SK-N-SH (cell line): ENCODE results near the gene CACNA2D3. TPM values are rescaled to one million over a fixed set of nuclear protein-coding genes. Genes with fewer than 3 reads are reported as not detected.

ENCODE experiments used
- CTCF ChIA-PET: fragments of 300-600, 350-600 bp; formaldehyde crosslinking; extraction: SDS; loops from one replicate; lab custom pipeline; 2021; lab: Yijun Ruan, JAX
- POLR2A ChIA-PET: fragments of 350-600 bp; sonication (Branson Sonifier 250); formaldehyde crosslinking; extraction: SDS; loops from one replicate; lab custom pipeline; 2020; ENCODE audit warnings: antibody characterized with exemption, inconsistent platforms; lab: Yijun Ruan, JAX
- DNase-seq: peaks from one replicate; pipeline ENCODE4 v3.0.0; 2012
- H2AFZ ChIP-seq: fragments of 200-600 bp; sonication (generic); 2 replicates; pipeline ENCODE4 v1.8.1; 2016; ENCODE audit warnings: antibody characterized with exemption, mild to moderate bottlenecking, low read depth
- H3F3A ChIP-seq: fragments of 200-600 bp; sonication (generic); replicated peaks from 2 replicates; pipeline ENCODE3; 2016; ENCODE audit warnings: antibody characterized with exemption, mild to moderate bottlenecking; ENCODE audit not compliant: insufficient read depth
- H3K27ac ChIP-seq, 2 experiments: fragments of 200-500 bp in 1 of 2; fragments of 200-600 bp in 1 of 2; sonication (Bioruptor generic) in 1 of 2; sonication (generic), shearing (Covaris generic) in 1 of 2; 2 replicates each; pipeline versions ENCODE4 v1.5.1 to v1.6.1; 2014 to 2016; ENCODE audit warnings: low read depth in 2 of 2, inconsistent platforms in 1 of 2, low read length in 1 of 2, mild to moderate bottlenecking in 1 of 2, mixed read lengths in 1 of 2
- H3K27me3 ChIP-seq: fragments of 200-600 bp; sonication (generic), shearing (Covaris generic); 2 replicates; pipeline ENCODE4 v1.6.1; 2016; ENCODE audit warnings: mixed run types; ENCODE audit not compliant: insufficient read depth
- H3K36me3 ChIP-seq, 2 experiments: fragments of 200-500 bp in 1 of 2; fragments of 200-600 bp in 1 of 2; sonication (Bioruptor generic) in 1 of 2; sonication (generic) in 1 of 2; replicated peaks in 1 of 2; 2 replicates each; pipeline versions ENCODE3 to v1.5.1; 2014 to 2016; ENCODE audit warnings: low read length in 1 of 2, mild to moderate bottlenecking in 1 of 2; ENCODE audit not compliant: insufficient read depth in 2 of 2, control insufficient read depth in 1 of 2
- H3K4me1 ChIP-seq, 2 experiments: fragments of 200-500 bp in 1 of 2; fragments of 200-600 bp in 1 of 2; sonication (Bioruptor generic) in 1 of 2; sonication (generic), shearing (Covaris generic) in 1 of 2; 2 replicates each; pipeline versions ENCODE4 v1.5.1 to v1.6.1; 2014 to 2016; ENCODE audit warnings: low read depth in 1 of 2, low read length in 1 of 2, mixed run types in 1 of 2; ENCODE audit not compliant: insufficient read depth in 2 of 2, control insufficient read depth in 1 of 2
- H3K4me2 ChIP-seq: fragments of 200-600 bp; sonication (generic), shearing (Covaris generic); 2 replicates; pipeline ENCODE4 v1.6.1; 2017; ENCODE audit warnings: mixed run types
- H3K4me3 ChIP-seq, 2 experiments: fragments of 200-500 bp in 1 of 2; fragments of 200-600 bp in 1 of 2; sonication (Bioruptor generic) in 1 of 2; sonication (generic), shearing (Covaris generic) in 1 of 2; 2 replicates each; pipeline versions ENCODE4 v1.5.1 to v1.8.1; 2014 to 2016; ENCODE audit warnings: low read depth in 2 of 2, inconsistent platforms in 1 of 2, low read length in 1 of 2, mild to moderate bottlenecking in 1 of 2, mixed read lengths in 1 of 2, moderate library complexity in 1 of 2
- H3K79me2 ChIP-seq: fragments of 200-600 bp; sonication (generic); 2 replicates; pipeline ENCODE4 v1.8.1; 2017; ENCODE audit warnings: mild to moderate bottlenecking; ENCODE audit not compliant: insufficient read depth
- H3K9ac ChIP-seq: fragments of 200-600 bp; sonication (generic); 2 replicates; pipeline ENCODE4 v1.6.1; 2017; ENCODE audit warnings: mixed run types
- H3K9me2 ChIP-seq: fragments of 200-600 bp; sonication (generic); 2 replicates; pipeline ENCODE4 v1.6.1; 2017; ENCODE audit warnings: mixed run types
- H3K9me3 ChIP-seq: fragments of 200-600 bp; sonication (generic); 2 replicates; pipeline ENCODE4 v1.6.1; 2017; ENCODE audit warnings: mixed run types, mild to moderate bottlenecking, moderate library complexity
- H4K20me1 ChIP-seq: fragments of 200-600 bp; sonication (generic); 2 replicates; pipeline ENCODE4 v1.6.1; 2017; ENCODE audit warnings: mild to moderate bottlenecking, mixed run types; ENCODE audit not compliant: insufficient read depth
- ELF1 ChIP-seq: IDR thresholded peaks from 2 replicates; pipeline ENCODE4 v1.4.0; 2012
- EZH2phosphoT487 ChIP-seq: fragments of 200-600 bp; sonication (generic); IDR thresholded peaks from 2 replicates; pipeline ENCODE4 v1.6.1; 2017; ENCODE audit warnings: low read depth, mixed run types, mild to moderate bottlenecking, antibody characterized with exemption, moderate library complexity, borderline replicate concordance
- FOSL2 ChIP-seq: IDR thresholded peaks from 2 replicates; pipeline ENCODE4 v1.4.0; 2012; ENCODE audit warnings: low read depth, mild to moderate bottlenecking, moderate library complexity, borderline replicate concordance
- FOXJ3 ChIP-seq: sonication (generic); formaldehyde crosslinking; IDR thresholded peaks from 2 replicates; pipeline ENCODE4 v1.5.1; 2020; ENCODE audit warnings: mild to moderate bottlenecking, missing genetic modification reagents
- FOXM1 ChIP-seq: IDR thresholded peaks from 2 replicates; pipeline ENCODE4 v1.4.0; 2012; ENCODE audit warnings: low read depth, mild to moderate bottlenecking
- GABPA ChIP-seq: IDR thresholded peaks from 2 replicates; pipeline ENCODE4 v1.4.0; 2012; ENCODE audit warnings: low read depth, mild to moderate bottlenecking
- GATA2 ChIP-seq: sonication (generic); formaldehyde crosslinking; IDR thresholded peaks from 2 replicates; pipeline ENCODE4 v1.5.0; 2020; ENCODE audit warnings: mild to moderate bottlenecking, missing genetic modification reagents
- JUND ChIP-seq: IDR thresholded peaks from 2 replicates; pipeline ENCODE4 v1.4.0; 2012
- MAX ChIP-seq: IDR thresholded peaks from 2 replicates; pipeline ENCODE4 v1.4.0; 2012; ENCODE audit warnings: low read depth
- MEF2A ChIP-seq: IDR thresholded peaks from 2 replicates; pipeline ENCODE4 v1.4.0; 2012; ENCODE audit warnings: low read depth, borderline replicate concordance
- RXRA ChIP-seq: IDR thresholded peaks from 2 replicates; pipeline ENCODE4 v1.4.0; 2012; ENCODE audit warnings: low read depth, mild to moderate bottlenecking, borderline replicate concordance
- TAF1 ChIP-seq: IDR thresholded peaks from 2 replicates; pipeline ENCODE4 v1.6.1; 2012; ENCODE audit warnings: low read depth, mild to moderate bottlenecking, low read length, moderate library complexity, borderline replicate concordance
- WGBS: methylation state at CpG from one replicate; pipeline ENCODE4 v1.1.6; 2017; ENCODE audit warnings: low lambda C conversion rate; 5-methylcytosine and 5-hydroxymethylcytosine counted together
- polyA plus RNA-seq, 3 experiments: library from polyadenylated mRNA; depleted of rRNA; stranded (reverse); fragments of >200 nt; gene quantifications; 2 replicates each; pipeline ENCODE4 v1.2.3, GENCODE V29; 2012
- TF ChIP-seq, protein P1 (sequence below): fragments of 150-350 bp; IDR thresholded peaks from 2 replicates; pipeline ENCODE4 v1.6.1; 2017; ENCODE audit warnings: antibody characterized with exemption, low read length, low read depth, borderline replicate concordance
- TF ChIP-seq, protein P2 (sequence below): fragments of 150-350 bp; IDR thresholded peaks from 2 replicates; pipeline ENCODE4 v1.6.1; 2016; ENCODE audit warnings: mild to moderate bottlenecking, low read depth, low read length
- TF ChIP-seq, protein P3 (sequence below): IDR thresholded peaks from 2 replicates; pipeline ENCODE4 v1.4.0; 2012; ENCODE audit warnings: low read depth, borderline replicate concordance
- TF ChIP-seq, protein P4 (sequence below): IDR thresholded peaks from 2 replicates; pipeline ENCODE4; 2012

CACNA2D3 gene
- polyA plus RNA-seq, 1 of the 3 experiments (the other 2 are of a cell fraction) = 0.15 TPM

DNA sequence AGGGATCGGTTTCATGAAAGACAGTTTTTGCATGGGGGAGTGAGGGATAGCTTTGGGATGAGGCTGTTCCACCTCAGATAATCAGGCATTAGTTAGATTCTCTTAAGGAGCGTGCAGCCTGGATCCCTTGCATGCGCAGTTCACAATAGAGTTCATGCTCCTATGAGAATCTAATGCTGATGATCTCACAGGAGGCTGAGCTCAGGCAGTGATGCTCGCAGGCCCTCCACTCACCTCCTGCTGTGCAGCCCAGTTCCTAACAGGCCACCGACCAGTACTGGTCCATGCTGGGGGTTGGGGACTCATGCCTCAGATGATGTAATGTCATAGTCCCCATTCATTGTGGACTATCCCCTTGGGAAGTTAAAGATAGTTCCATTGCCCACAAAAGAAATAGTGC lies 255.8 kb downstream of the CACNA2D3 start:
- POLR2A ChIA-PET = no interaction called here
- H3F3A ChIP-seq = no peaks in the 10 kb centered on the region
- H3K4me3 ChIP-seq = no peak overlapping the region
- H3K9ac ChIP-seq = no peak overlapping the region
- WGBS = 30% methylated on average over 5 of the region's 5 CpGs
- TF ChIP-seq ELF1 = no peak
- no peak for TF ChIP-seq FOSL2
- TF ChIP-seq FOXM1 = no peak
- TF ChIP-seq MEF2A = no peak
- no peaks in the 10 kb centered on the region for H4K20me1 ChIP-seq
- H2AFZ ChIP-seq = no peak overlapping the region
- H3K4me1 ChIP-seq = no peaks in the 10 kb centered on the region; a peak in 1 of 4 replicates
- DNase-seq = no peak
- H3K4me2 ChIP-seq = no peak overlapping the region
- CTCF ChIA-PET = interaction anchor here (2.1 kb wide), 1 partner anchor 439 kb away, joined by 5 read pairs; no protein-coding TSS in a partner anchor
- H3K9me2 ChIP-seq = no peaks in the 10 kb centered on the region
- no peak overlapping the region for H3K27ac ChIP-seq
- no peaks in the 10 kb centered on the region for H3K9me3 ChIP-seq
- no peaks in the 10 kb centered on the region for H3K36me3 ChIP-seq
- H3K79me2 ChIP-seq = no peaks in the 10 kb centered on the region
- no peaks in the 10 kb centered on the region for H3K27me3 ChIP-seq

GRCh38 chr3:54384279-54384678 lies 261.9 kb downstream of the CACNA2D3 start:
- CTCF ChIA-PET = no interaction called here
- Histone ChIP-seq H3K4me2 (no peak overlapping the region), H3K4me1 (no peaks in the 10 kb centered on the region), H3K27ac (no peak overlapping the region), H3K9me3 (no peaks in the 10 kb centered on the region; the same call in 1 of the 2 replicates), H3K36me3 (no peaks in the 10 kb centered on the region), H3K4me3 (no peak overlapping the region), H3F3A (no peaks in the 10 kb centered on the region), H4K20me1 (no peaks in the 10 kb centered on the region), H3K9me2 (no peaks in the 10 kb centered on the region), H2AFZ (no peak overlapping the region), H3K79me2 (no peaks in the 10 kb centered on the region), H3K9ac (no peak overlapping the region), H3K27me3 (no peaks in the 10 kb centered on the region)
- TF ChIP-seq MAX (no peak), FOXJ3 (CRISPR knock-in tag) (no peak)
- POLR2A ChIA-PET = no interaction called here
- WGBS = 12% methylated on average over 1 of the region's 1 CpG
- DNase-seq = no peak

GRCh38 chr3:54390582-54390981 lies 268.2 kb downstream of the CACNA2D3 start:
- Histone ChIP-seq H3K79me2 (no peaks in the 10 kb centered on the region), H2AFZ (no peak overlapping the region), H3F3A (no peaks in the 10 kb centered on the region), H3K9me3 (no peaks in the 10 kb centered on the region; the same call in 1 of the 2 replicates), H3K9ac (no peak overlapping the region), H3K9me2 (no peaks in the 10 kb centered on the region), H3K27me3 (no peaks in the 10 kb centered on the region), H3K27ac (no peak overlapping the region), H3K4me3 (no peak overlapping the region), H3K36me3 (no peaks in the 10 kb centered on the region)
- no peak for DNase-seq
- 17% methylated on average over 2 of the region's 2 CpGs for WGBS
- POLR2A ChIA-PET = no interaction called here
- TF ChIP-seq, protein P1, sequence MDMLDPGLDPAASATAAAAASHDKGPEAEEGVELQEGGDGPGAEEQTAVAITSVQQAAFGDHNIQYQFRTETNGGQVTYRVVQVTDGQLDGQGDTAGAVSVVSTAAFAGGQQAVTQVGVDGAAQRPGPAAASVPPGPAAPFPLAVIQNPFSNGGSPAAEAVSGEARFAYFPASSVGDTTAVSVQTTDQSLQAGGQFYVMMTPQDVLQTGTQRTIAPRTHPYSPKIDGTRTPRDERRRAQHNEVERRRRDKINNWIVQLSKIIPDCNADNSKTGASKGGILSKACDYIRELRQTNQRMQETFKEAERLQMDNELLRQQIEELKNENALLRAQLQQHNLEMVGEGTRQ = no peak
- TF ChIP-seq MEF2A (no peak), FOSL2 (no peak), GABPA (no peak), TAF1 (no peak), GATA2 (CRISPR knock-in tag) (no peak), RXRA (no peak), EZH2phosphoT487 (no peak), FOXJ3 (CRISPR knock-in tag) (no peak), JUND (no peak)
- TF ChIP-seq, protein P2, sequence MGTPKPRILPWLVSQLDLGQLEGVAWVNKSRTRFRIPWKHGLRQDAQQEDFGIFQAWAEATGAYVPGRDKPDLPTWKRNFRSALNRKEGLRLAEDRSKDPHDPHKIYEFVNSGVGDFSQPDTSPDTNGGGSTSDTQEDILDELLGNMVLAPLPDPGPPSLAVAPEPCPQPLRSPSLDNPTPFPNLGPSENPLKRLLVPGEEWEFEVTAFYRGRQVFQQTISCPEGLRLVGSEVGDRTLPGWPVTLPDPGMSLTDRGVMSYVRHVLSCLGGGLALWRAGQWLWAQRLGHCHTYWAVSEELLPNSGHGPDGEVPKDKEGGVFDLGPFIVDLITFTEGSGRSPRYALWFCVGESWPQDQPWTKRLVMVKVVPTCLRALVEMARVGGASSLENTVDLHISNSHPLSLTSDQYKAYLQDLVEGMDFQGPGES = no peak
- TF ChIP-seq, protein P3, sequence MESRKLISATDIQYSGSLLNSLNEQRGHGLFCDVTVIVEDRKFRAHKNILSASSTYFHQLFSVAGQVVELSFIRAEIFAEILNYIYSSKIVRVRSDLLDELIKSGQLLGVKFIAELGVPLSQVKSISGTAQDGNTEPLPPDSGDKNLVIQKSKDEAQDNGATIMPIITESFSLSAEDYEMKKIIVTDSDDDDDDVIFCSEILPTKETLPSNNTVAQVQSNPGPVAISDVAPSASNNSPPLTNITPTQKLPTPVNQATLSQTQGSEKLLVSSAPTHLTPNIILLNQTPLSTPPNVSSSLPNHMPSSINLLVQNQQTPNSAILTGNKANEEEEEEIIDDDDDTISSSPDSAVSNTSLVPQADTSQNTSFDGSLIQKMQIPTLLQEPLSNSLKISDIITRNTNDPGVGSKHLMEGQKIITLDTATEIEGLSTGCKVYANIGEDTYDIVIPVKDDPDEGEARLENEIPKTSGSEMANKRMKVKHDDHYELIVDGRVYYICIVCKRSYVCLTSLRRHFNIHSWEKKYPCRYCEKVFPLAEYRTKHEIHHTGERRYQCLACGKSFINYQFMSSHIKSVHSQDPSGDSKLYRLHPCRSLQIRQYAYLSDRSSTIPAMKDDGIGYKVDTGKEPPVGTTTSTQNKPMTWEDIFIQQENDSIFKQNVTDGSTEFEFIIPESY = no peak
- TF ChIP-seq, protein P4, sequence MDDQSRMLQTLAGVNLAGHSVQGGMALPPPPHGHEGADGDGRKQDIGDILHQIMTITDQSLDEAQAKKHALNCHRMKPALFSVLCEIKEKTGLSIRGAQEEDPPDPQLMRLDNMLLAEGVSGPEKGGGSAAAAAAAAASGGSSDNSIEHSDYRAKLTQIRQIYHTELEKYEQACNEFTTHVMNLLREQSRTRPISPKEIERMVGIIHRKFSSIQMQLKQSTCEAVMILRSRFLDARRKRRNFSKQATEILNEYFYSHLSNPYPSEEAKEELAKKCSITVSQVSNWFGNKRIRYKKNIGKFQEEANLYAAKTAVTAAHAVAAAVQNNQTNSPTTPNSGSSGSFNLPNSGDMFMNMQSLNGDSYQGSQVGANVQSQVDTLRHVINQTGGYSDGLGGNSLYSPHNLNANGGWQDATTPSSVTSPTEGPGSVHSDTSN = no peak
- TF ChIP-seq, all 33 proteins: peak for 0
- H3K4me2 ChIP-seq = no peak overlapping the region
- no peaks in the 10 kb centered on the region for H3K4me1 ChIP-seq
- CTCF ChIA-PET = interaction anchor here (1.1 to 1.3 kb wide), 2 partner anchors 16 to 37 kb away, joined by 3 to 4 read pairs; no protein-coding TSS in a partner anchor
- no peaks in the 10 kb centered on the region for H4K20me1 ChIP-seq
